Measurements from ENCODE around the gene ZBTB47.

GRCh38 chr3:42654331-42655201 is 1.1 kb downstream of the ZBTB47 start:
- TF ChIP-seq CTCF (conservative IDR thresholded peaks at IDR 0.05; ENCODE audit: low read depth in 2 of 2) (peak; percentile 29 to 58), EZH2 (IDR thresholded peaks at IDR 0.05; ENCODE audit: low read depth, unreplicated experiment) (no peak), POLR2AphosphoS5 (IDR thresholded peaks at IDR 0.05; ENCODE audit: low read depth) (peak; percentile 35; the same call in 1 of the 2 replicates), REST (IDR thresholded peaks at IDR 0.05; ENCODE audit: unreplicated experiment) (no peak), JUNB (IDR thresholded peaks at IDR 0.05; ENCODE audit: unreplicated experiment) (no peak), CREB1 (CRISPR knock-in tag; IDR thresholded peaks at IDR 0.05; ENCODE audit: low read depth) (peak; percentile 37; the same call in 1 of the 2 replicates), EZH2phosphoT487 (IDR thresholded peaks at IDR 0.05; ENCODE audit: unreplicated experiment) (no peak), ETS1 (IDR thresholded peaks at IDR 0.05) (no peak), STAT1 (IDR thresholded peaks at IDR 0.05; ENCODE audit: unreplicated experiment) (no peak), NANOG (IDR thresholded peaks at IDR 0.05; ENCODE audit: borderline replicate concordance) (no peak), ZNF462 (CRISPR knock-in tag; IDR thresholded peaks at IDR 0.05) (no peak)
